CD14-positive monocyte (primary cell): ENCODE data around the gene LTBP3. TPM values are rescaled to one million over a fixed set of nuclear protein-coding genes. Genes with fewer than 3 reads are reported as not detected.
A peak's percentile ranks its signal among the peaks of the same experiment; 100 is the strongest.

Source experiments
- DNase-seq, 3 donors: peaks; one replicate each; pipeline ENCODE4 v3.0.0-alpha.2; 2011 to 2022
- H2AFZ ChIP-seq: 2 replicates; pipeline ENCODE4 v1.6.0; 2012; ENCODE audit warnings: mild to moderate bottlenecking, low read depth, low read length, inconsistent platforms; ENCODE audit not compliant: insufficient read depth, poor library complexity, severe bottlenecking
- H3K27ac ChIP-seq, 2 donors: 1 replicate in 1 of 2; 2 replicates in 1 of 2; pipeline ENCODE4 v1.5.1; 2012 to 2013; ENCODE audit warnings: low read length in 2 of 2, control low read depth in 1 of 2, inconsistent platforms in 1 of 2, low read depth in 1 of 2, mild to moderate bottlenecking in 1 of 2
- H3K27me3 ChIP-seq, 2 donors: one replicate each; pipeline versions ENCODE4 v1.6.0 to v1.6.1; 2011 to 2013; ENCODE audit warnings: low read length in 2 of 2; ENCODE audit not compliant: control insufficient read depth in 2 of 2, insufficient read depth in 2 of 2
- H3K36me3 ChIP-seq, 2 donors: replicated peaks in 1 of 2; 1 replicate in 1 of 2; 2 replicates in 1 of 2; pipeline versions ENCODE4 v1.5.1 to v1.6.1; 2012 to 2013; ENCODE audit warnings: low read length in 2 of 2, control low read depth in 1 of 2, inconsistent platforms in 1 of 2, mild to moderate bottlenecking in 1 of 2; ENCODE audit not compliant: insufficient read depth in 2 of 2, control insufficient read depth in 1 of 2
- H3K4me1 ChIP-seq, 2 donors: 1 replicate in 1 of 2; 2 replicates in 1 of 2; pipeline versions ENCODE4 v1.5.1 to v1.6.1; 2012 to 2013; ENCODE audit warnings: low read length in 2 of 2, control low read depth in 1 of 2, inconsistent platforms in 1 of 2, mild to moderate bottlenecking in 1 of 2, moderate library complexity in 1 of 2; ENCODE audit not compliant: insufficient read depth in 2 of 2, control insufficient read depth in 1 of 2
- H3K4me2 ChIP-seq: replicated peaks from 2 replicates; pipeline ENCODE3; 2012; ENCODE audit warnings: low read length, moderate library complexity, mild to moderate bottlenecking; ENCODE audit not compliant: poor library complexity, severe bottlenecking; ENCODE audit errors: extremely low read depth
- H3K4me3 ChIP-seq, 3 experiments: fragments of 200-600 bp in 1 of 3; sonication (generic) in 1 of 3; replicated peaks in 1 of 3; 1 replicate in 2 of 3; 2 replicates in 1 of 3; pipeline ENCODE4 v1.5.1; 2011 to 2013; ENCODE audit warnings: low read length in 3 of 3, mild to moderate bottlenecking in 3 of 3, control low read depth in 2 of 3, low read depth in 2 of 3, inconsistent platforms in 1 of 3, moderate library complexity in 1 of 3
- H3K79me2 ChIP-seq: 2 replicates; pipeline ENCODE4 v1.6.0; 2012; ENCODE audit warnings: mild to moderate bottlenecking, control low read depth, inconsistent platforms, low read length, moderate library complexity; ENCODE audit not compliant: insufficient read depth
- H3K9ac ChIP-seq: 2 replicates; pipeline ENCODE4 v1.6.0; 2017; ENCODE audit warnings: low read length, mild to moderate bottlenecking; ENCODE audit not compliant: insufficient read depth, poor library complexity, severe bottlenecking
- H3K9me3 ChIP-seq, 2 donors: replicated peaks in 1 of 2; 1 replicate in 1 of 2; 2 replicates in 1 of 2; pipeline versions ENCODE4 v1.5.1 to v1.6.1; 2012 to 2013; ENCODE audit warnings: low read length in 2 of 2, control low read depth in 1 of 2; ENCODE audit not compliant: control insufficient read depth in 1 of 2, insufficient read depth in 1 of 2
- H4K20me1 ChIP-seq: 2 replicates; pipeline ENCODE4 v1.6.0; 2012; ENCODE audit warnings: mild to moderate bottlenecking, low read length, control low read depth, moderate library complexity; ENCODE audit not compliant: insufficient read depth
- H3K27ac Mint-ChIP-seq, 7 donors: one replicate each; pipeline ENCODE4 v1.8.0; 2020; ENCODE audit warnings: mild to moderate bottlenecking in 7 of 7, mixed read lengths in 7 of 7, moderate library complexity in 6 of 7, inconsistent platforms in 2 of 7
- H3K27me3 Mint-ChIP-seq, 3 donors: one replicate each; pipeline ENCODE4 v1.8.0; 2021 to 2022; ENCODE audit warnings: low read depth in 3 of 3, mild to moderate bottlenecking in 3 of 3, mixed read lengths in 3 of 3, moderate library complexity in 3 of 3, inconsistent platforms in 1 of 3
- H3K36me3 Mint-ChIP-seq, 2 donors: one replicate each; pipeline ENCODE4 v1.8.0; 2020; ENCODE audit warnings: mixed read lengths in 2 of 2, inconsistent platforms in 1 of 2, mild to moderate bottlenecking in 1 of 2
- H3K4me1 Mint-ChIP-seq: one replicate; pipeline ENCODE4 v1.8.0; 2020; ENCODE audit warnings: mild to moderate bottlenecking, mixed read lengths
- H3K4me3 Mint-ChIP-seq, 2 donors: one replicate each; pipeline ENCODE4 v1.8.0; 2020; ENCODE audit warnings: mild to moderate bottlenecking in 2 of 2, mixed read lengths in 2 of 2, moderate library complexity in 1 of 2
- H3K9me3 Mint-ChIP-seq, 7 donors: one replicate each; pipeline ENCODE4 v1.8.0; 2020 to 2022; ENCODE audit warnings: mixed read lengths in 7 of 7, mild to moderate bottlenecking in 6 of 7, moderate library complexity in 6 of 7, inconsistent platforms in 2 of 7
- CTCF ChIP-seq: fragments of 200-600 bp; IDR thresholded peaks from one replicate; pipeline ENCODE4 v1.8.0; 2022; ENCODE audit warnings: antibody characterized with exemption, mild to moderate bottlenecking
- WGBS: methylation state at CpG from one replicate; pipeline ENCODE4 v1.1.5; 2013; ENCODE audit warnings: missing lambda C conversion rate; ENCODE audit not compliant: insufficient coverage; 5-methylcytosine and 5-hydroxymethylcytosine counted together
- intact Hi-C, 2 donors: fragments of 100-400 bp; cut with micrococcal nuclease; formaldehyde crosslinking; loops; one replicate each; pipeline versions ENCODE4 v1.15.0 to v1.15.1; 2023
- polyA plus RNA-seq, 3 donors: library from polyadenylated mRNA; depleted of rRNA in 1 of 3; unstranded in 2 of 3; stranded (reverse) in 1 of 3; fragments of 300-500 nt in 2 of 3; fragments of >200 nt in 1 of 3; fragmentation: Illumina TruSeq in 2 of 3; gene quantifications; 1 replicate in 2 of 3; 2 replicates in 1 of 3; pipeline ENCODE4 v1.2.3, GENCODE V29; 2012 to 2021

Gene LTBP3
- polyA plus RNA-seq, 3 donors = 3.4 to 19.4 (median 4.6) TPM

- peak within 1 kb of the TSS; percentile 90 to 95 for H3K4me3 Mint-ChIP-seq
- H3K27me3 Mint-ChIP-seq = no peaks in the 10 kb centered on the region
- intact Hi-C loops = loop anchor here (2.0 to 10.0 kb wide), 3 partner anchors 35 to 551 kb away; partner anchors contain the start of genes MAP3K11 (in 1 of the 2) and SNX15 (in 1 of the 2)
These were observed 17.5 kb upstream of the LTBP3 start, which contains the start of gene EHBP1L1 for GRCh38 chr11:65575568-65576231. Gene EHBP1L1, plus strand, starts transcription at chr11:65576053. Its CDS starts 250 bp downstream, at chr11:65576303.

More at GRCh38 chr11:65575568-65576231, 17.5 kb upstream of the LTBP3 start, which contains the start of gene EHBP1L1:
- H3K4me1 ChIP-seq = peaks cover 63 to 83% of the 10 kb centered on the region in 2 donors
- TF ChIP-seq CTCF = no peak
- H2AFZ ChIP-seq = peak within 1 kb of the TSS; percentile 26
- H3K4me3 ChIP-seq = peak within 1 kb of the TSS; percentile 68 to 100 (median 98)
- 0% methylated on average over 53 of the region's 69 CpGs for WGBS
- peak within 1 kb of the TSS; percentile 97 for H3K4me2 ChIP-seq
- H3K9me3 ChIP-seq = no peaks in the 10 kb centered on the region
- H3K36me3 ChIP-seq = peaks cover 27% of the 10 kb centered on the region in 2 donors
- H3K9me3 Mint-ChIP-seq = peaks cover 0 to 2% (median 0%) of the 10 kb centered on the region in 7 donors
- no peaks in the 10 kb centered on the region for H3K27me3 ChIP-seq
- H3K27ac ChIP-seq = peak within 1 kb of the TSS; percentile 85 to 93
- peaks cover 85% of the 10 kb centered on the region for H3K79me2 ChIP-seq
- peak within 1 kb of the TSS; percentile 80 for H3K9ac ChIP-seq
- peaks cover 24 to 37% of the 10 kb centered on the region in 2 donors for H3K36me3 Mint-ChIP-seq
- H4K20me1 ChIP-seq = peaks cover 77% of the 10 kb centered on the region
- peak within 1 kb of the TSS; percentile 93 to 99 (median 97) for H3K27ac Mint-ChIP-seq
- peak; percentile 63 to 81 (median 72) for DNase-seq
- H3K4me1 Mint-ChIP-seq = peaks cover 62% of the 10 kb centered on the region
